ENCODE measurements around the gene ZNF587B. TPM values are rescaled to one million over a fixed set of nuclear protein-coding genes. Genes with fewer than 3 reads are reported as not detected.

The ZNF587B gene
- total and polyA plus RNA-seq, 9 of the 15 experiments (the other 6 are each of a cell fraction or from before 2014, with no cell fraction given): 7.4 to 37.5 (median 20.8) TPM

DNA sequence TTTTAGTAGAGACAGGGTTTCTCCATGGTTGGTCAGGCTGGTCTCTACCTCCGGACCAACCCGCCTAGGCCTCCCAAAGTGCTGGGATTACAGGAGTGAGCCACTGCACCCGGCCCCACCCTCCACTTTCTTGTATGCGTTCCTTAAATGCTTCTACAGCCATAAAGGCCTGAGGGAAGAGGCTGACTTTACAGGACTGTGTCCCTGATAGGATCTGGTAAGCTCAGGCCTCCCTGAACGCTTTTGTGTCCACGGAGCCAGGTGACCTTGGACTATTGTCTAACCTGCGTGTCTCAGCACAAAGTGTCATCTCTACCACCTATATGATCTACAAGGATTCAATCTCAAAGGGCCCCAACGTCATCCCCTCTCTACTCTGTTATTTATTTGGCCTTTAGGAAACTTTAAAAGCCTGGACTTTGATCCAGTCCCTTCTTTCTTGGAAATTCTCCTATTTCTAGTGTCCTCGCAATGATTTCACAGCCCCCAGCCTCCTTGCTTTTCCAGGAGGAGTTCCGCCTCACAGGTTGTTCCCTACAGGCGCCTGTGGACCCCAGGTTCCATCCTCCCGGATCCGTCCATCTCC lies 16.1 kb upstream of the ZNF587B start:
- Histone ChIP-seq H3K9me1 (ENCODE audit: control insufficient read depth, insufficient read depth, low read length) (peaks cover 2% of the 10 kb centered on the region), H3K27me3 (ENCODE audit: control insufficient read depth in 2 of 2, insufficient read depth in 2 of 2, low read length in 2 of 2) (no peaks in the 10 kb centered on the region), H4K20me1 (replicated peaks; ENCODE audit: control insufficient read depth, insufficient read depth, low read length) (no peaks in the 10 kb centered on the region), H3K4me3 (peak overlapping the region; percentile 60), H3K4me1 (replicated peaks in 1 of 2; ENCODE audit: control insufficient read depth in 2 of 2, insufficient read depth in 2 of 2, low read length in 2 of 2) (peaks cover 7 to 18% of the 10 kb centered on the region in 2 experiments; a peak in 4 of 5 replicates), H3K27ac (ENCODE audit: extremely low read depth, low read depth, low read length) (peak overlapping the region; percentile 69), H3K36me3 (ENCODE audit: control insufficient read depth, insufficient read depth, low read length) (peaks cover 32% of the 10 kb centered on the region), H3K9me3 (replicated peaks; ENCODE audit: control insufficient read depth, insufficient read depth, low read depth, low read length) (no peaks in the 10 kb centered on the region), H3K9ac (ENCODE audit: insufficient read depth in 1 of 2, low read depth in 2 of 2, low read length in 2 of 2) (peak overlapping the region; percentile 80 to 89), H3K4me2 (ENCODE audit: insufficient read depth, low read length) (peak overlapping the region; percentile 80), H2AFZ (ENCODE audit: low read depth, low read length) (peak overlapping the region; percentile 86), H3K79me2 (ENCODE audit: control insufficient read depth, insufficient read depth, low read length) (peaks cover 25% of the 10 kb centered on the region)
- TF ChIP-seq, protein P1, sequence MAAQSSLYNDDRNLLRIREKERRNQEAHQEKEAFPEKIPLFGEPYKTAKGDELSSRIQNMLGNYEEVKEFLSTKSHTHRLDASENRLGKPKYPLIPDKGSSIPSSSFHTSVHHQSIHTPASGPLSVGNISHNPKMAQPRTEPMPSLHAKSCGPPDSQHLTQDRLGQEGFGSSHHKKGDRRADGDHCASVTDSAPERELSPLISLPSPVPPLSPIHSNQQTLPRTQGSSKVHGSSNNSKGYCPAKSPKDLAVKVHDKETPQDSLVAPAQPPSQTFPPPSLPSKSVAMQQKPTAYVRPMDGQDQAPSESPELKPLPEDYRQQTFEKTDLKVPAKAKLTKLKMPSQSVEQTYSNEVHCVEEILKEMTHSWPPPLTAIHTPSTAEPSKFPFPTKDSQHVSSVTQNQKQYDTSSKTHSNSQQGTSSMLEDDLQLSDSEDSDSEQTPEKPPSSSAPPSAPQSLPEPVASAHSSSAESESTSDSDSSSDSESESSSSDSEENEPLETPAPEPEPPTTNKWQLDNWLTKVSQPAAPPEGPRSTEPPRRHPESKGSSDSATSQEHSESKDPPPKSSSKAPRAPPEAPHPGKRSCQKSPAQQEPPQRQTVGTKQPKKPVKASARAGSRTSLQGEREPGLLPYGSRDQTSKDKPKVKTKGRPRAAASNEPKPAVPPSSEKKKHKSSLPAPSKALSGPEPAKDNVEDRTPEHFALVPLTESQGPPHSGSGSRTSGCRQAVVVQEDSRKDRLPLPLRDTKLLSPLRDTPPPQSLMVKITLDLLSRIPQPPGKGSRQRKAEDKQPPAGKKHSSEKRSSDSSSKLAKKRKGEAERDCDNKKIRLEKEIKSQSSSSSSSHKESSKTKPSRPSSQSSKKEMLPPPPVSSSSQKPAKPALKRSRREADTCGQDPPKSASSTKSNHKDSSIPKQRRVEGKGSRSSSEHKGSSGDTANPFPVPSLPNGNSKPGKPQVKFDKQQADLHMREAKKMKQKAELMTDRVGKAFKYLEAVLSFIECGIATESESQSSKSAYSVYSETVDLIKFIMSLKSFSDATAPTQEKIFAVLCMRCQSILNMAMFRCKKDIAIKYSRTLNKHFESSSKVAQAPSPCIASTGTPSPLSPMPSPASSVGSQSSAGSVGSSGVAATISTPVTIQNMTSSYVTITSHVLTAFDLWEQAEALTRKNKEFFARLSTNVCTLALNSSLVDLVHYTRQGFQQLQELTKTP (IDR thresholded peaks at IDR 0.05; ENCODE audit: low read depth in 1 of 2, partially characterized antibody in 2 of 2): no peak
- TF ChIP-seq POLR2H (tag; IDR thresholded peaks at IDR 0.05; ENCODE audit: low read depth) (no peak), PCBP1 (IDR thresholded peaks at IDR 0.05; ENCODE audit: low read depth, low read length, poor library complexity, severe bottlenecking) (no peak), CBX8 (IDR thresholded peaks at IDR 0.05; ENCODE audit: borderline replicate concordance, extremely low read depth, low read depth, low read length, poor library complexity, severe bottlenecking) (no peak), HEY1 (CRISPR knock-in tag; IDR thresholded peaks at IDR 0.05; ENCODE audit: borderline replicate concordance) (no peak), FOS (IDR thresholded peaks at IDR 0.05; ENCODE audit: extremely low read depth, insufficient read length) (no peak)
- TF ChIP-seq, protein P2, sequence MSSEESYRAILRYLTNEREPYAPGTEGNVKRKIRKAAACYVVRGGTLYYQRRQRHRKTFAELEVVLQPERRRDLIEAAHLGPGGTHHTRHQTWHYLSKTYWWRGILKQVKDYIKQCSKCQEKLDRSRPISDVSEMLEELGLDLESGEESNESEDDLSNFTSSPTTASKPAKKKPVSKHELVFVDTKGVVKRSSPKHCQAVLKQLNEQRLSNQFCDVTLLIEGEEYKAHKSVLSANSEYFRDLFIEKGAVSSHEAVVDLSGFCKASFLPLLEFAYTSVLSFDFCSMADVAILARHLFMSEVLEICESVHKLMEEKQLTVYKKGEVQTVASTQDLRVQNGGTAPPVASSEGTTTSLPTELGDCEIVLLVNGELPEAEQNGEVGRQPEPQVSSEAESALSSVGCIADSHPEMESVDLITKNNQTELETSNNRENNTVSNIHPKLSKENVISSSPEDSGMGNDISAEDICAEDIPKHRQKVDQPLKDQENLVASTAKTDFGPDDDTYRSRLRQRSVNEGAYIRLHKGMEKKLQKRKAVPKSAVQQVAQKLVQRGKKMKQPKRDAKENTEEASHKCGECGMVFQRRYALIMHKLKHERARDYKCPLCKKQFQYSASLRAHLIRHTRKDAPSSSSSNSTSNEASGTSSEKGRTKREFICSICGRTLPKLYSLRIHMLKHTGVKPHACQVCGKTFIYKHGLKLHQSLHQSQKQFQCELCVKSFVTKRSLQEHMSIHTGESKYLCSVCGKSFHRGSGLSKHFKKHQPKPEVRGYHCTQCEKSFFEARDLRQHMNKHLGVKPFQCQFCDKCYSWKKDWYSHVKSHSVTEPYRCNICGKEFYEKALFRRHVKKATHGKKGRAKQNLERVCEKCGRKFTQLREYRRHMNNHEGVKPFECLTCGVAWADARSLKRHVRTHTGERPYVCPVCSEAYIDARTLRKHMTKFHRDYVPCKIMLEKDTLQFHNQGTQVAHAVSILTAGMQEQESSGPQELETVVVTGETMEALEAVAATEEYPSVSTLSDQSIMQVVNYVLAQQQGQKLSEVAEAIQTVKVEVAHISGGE (CRISPR knock-in tag; IDR thresholded peaks at IDR 0.05): peak in 1 of 3 experiments; percentile 2; a peak in 1 of 6 replicates
- ChIA-PET POLR2A (no interaction called here), CTCF (ENCODE audit: low intra/inter-chr PET ratio) (no interaction called here)
- no TSS peak for BruUV-seq (replicated peaks)
- in situ Hi-C loops (cut with MboI) (no loop called here), intact Hi-C loops (cut with micrococcal nuclease) (no loop called here)
- ATAC-seq (peak; percentile 38), FAIRE-seq (no peak), DNase-seq (ENCODE audit: extremely low read depth in 1 of 4, low spot score in 3 of 4) (peak in 3 of 4 experiments; percentile 18 to 44 (median 23))
- WGBS (ENCODE audit: insufficient coverage, low coverage, missing lambda C conversion rate): 12% methylated on average over 13 of the region's 13 CpGs
